Adrenal gland (tissue), 5 donors: ENCODE results near the gene SNRPD1.

Source experiments
- CTCF ChIP-seq, 6 experiments: fragments of 450-650 bp in 4 of 6; fragments of 200-600 bp in 2 of 6; sonication (generic) in 1 of 6; IDR thresholded peaks; 1 replicate in 5 of 6; 2 replicates in 1 of 6; pipeline versions ENCODE4 v1.5.1 to v1.8.0; 2016 to 2021; ENCODE audit warnings: antibody characterized with exemption in 6 of 6, mild to moderate bottlenecking in 2 of 6, moderate library complexity in 1 of 6
- POLR2A ChIP-seq, 2 donors: fragments of 450-650 bp; IDR thresholded peaks; one replicate each; pipeline ENCODE4 v1.6.1; 2017; ENCODE audit warnings: antibody characterized with exemption in 2 of 2, mild to moderate bottlenecking in 2 of 2, moderate library complexity in 1 of 2
- donor health status: DM: no; HTN: no; CAD: no.

DNA sequence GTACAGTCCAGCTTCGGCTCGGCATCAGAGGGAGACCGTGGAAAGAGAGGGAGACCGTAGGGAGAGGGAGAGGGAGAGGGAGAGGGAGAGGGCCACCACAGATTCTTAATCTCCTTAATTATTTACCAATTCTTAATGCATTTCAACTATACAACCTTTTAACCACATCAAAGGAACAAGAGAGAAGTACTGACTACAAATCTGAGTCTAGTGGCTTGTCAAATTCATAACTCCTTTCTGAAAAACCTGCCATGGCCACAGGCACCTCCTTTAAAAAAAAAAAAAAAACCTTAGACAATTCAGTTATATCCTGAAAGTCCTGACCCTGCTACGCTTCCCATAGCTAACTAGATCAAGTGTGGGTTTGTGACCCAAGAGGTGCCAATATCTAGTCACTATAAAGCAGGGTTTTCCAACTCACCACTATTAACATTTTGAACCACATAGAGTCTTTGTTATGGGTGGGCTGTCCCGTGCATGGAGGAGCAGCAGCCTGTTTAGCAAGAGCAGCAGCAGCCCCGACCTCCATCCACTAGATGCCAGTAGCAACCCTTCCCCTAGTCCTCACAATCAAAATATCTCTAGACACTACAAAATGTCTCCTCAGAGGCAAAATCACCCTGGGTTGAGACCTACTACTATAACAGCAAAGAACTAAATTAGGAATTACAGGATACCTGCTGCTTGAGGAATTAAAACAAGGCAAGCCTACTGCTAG lies 18.4 kb upstream of the SNRPD1 start:
- no peak for TF ChIP-seq POLR2A (IDR thresholded peaks at IDR 0.05)
- no peak for TF ChIP-seq CTCF (IDR thresholded peaks at IDR 0.05)
